Panc1 (cell line): ENCODE measurements around the gene EHMT2. TPM values are rescaled to one million over a fixed set of nuclear protein-coding genes. Genes with fewer than 3 reads are reported as not detected.

Source experiments
- ATAC-seq: fragments of 200-7000 bp; cut with Tn5 transposase; 2 replicates; pipeline ENCODE4 v1.9.1; 2020; ENCODE audit warnings: mild to moderate bottlenecking, moderate library complexity
- BruUV-seq: library from RNA; stranded (reverse); fragments of 400-500 nt; replicated peaks from 2 replicates; lab custom pipeline; 2021; lab: Mats Ljungman, UMichigan
- CTCF ChIA-PET: fragments of 300-600 bp; sonication (Branson Sonifier 250); formaldehyde crosslinking; loops from one replicate; lab custom pipeline; 2022; ENCODE audit warnings: antibody characterized with exemption; lab: Charles Lee
- POLR2A ChIA-PET: fragments of 300-600 bp; sonication (Branson Sonifier 250); formaldehyde crosslinking; loops from one replicate; lab custom pipeline; 2022; ENCODE audit warnings: antibody characterized with exemption; lab: Charles Lee
- DNase-seq: peaks from one replicate; pipeline ENCODE4 v3.0.0-alpha.2; 2010; ENCODE audit warnings: low read depth, low spot score
- H3K27ac ChIP-seq: 2 replicates; pipeline ENCODE4 v1.5.1; 2011; ENCODE audit warnings: mild to moderate bottlenecking, low read length, inconsistent platforms
- H3K27me3 ChIP-seq: fragments of 200-500 bp; sonication (Bioruptor generic); 2 replicates; pipeline ENCODE4 v1.6.0; 2014; ENCODE audit warnings: low read length, inconsistent platforms; ENCODE audit not compliant: control insufficient read depth, insufficient read depth
- H3K36me3 ChIP-seq: fragments of 200-500 bp; sonication (Bioruptor generic); 2 replicates; pipeline ENCODE4 v1.5.1; 2014; ENCODE audit warnings: inconsistent platforms, mild to moderate bottlenecking, low read length, moderate library complexity; ENCODE audit not compliant: control insufficient read depth, insufficient read depth
- H3K4me1 ChIP-seq: 2 replicates; pipeline ENCODE4 v1.5.1; 2011; ENCODE audit warnings: inconsistent platforms, mild to moderate bottlenecking, low read length, moderate library complexity; ENCODE audit not compliant: control insufficient read depth, insufficient read depth
- H3K4me3 ChIP-seq, 2 experiments: 2 replicates each; pipeline ENCODE4 v1.5.1; 2011 to 2012; ENCODE audit warnings: low read depth in 2 of 2, low read length in 2 of 2, mild to moderate bottlenecking in 2 of 2, inconsistent platforms in 1 of 2, moderate library complexity in 1 of 2
- H3K9me3 ChIP-seq: fragments of 200-500 bp; sonication (Bioruptor generic); 2 replicates; pipeline ENCODE4 v1.5.1; 2014; ENCODE audit warnings: low read depth, mild to moderate bottlenecking, inconsistent platforms, low read length, moderate library complexity; ENCODE audit not compliant: control insufficient read depth, insufficient read depth
- POLR2AphosphoS5 ChIP-seq: IDR thresholded peaks from 2 replicates; pipeline ENCODE4 v1.6.1; 2012; ENCODE audit warnings: mild to moderate bottlenecking, low read depth, low read length, moderate library complexity
- SIN3A ChIP-seq: IDR thresholded peaks from 2 replicates; pipeline ENCODE4 v1.6.1; 2012; ENCODE audit warnings: low read depth, mild to moderate bottlenecking, low read length, moderate library complexity, borderline replicate concordance; ENCODE audit not compliant: insufficient read depth
- TCF7L2 ChIP-seq: IDR thresholded peaks from 2 replicates; pipeline ENCODE4 v1.6.1; 2011; ENCODE audit warnings: mild to moderate bottlenecking, low read depth, low read length, inconsistent platforms
- in situ Hi-C: cut with HindIII; loops from 2 replicates; pipeline ENCODE4 v1.10.0; 2016; ENCODE audit warnings: low sequenced_read_pairs, low pct_unique_long_range_greater_than_20kb
- intact Hi-C: fragments of 100-400 bp; cut with micrococcal nuclease; formaldehyde crosslinking; loops from one replicate; pipeline ENCODE4 v1.10.0; 2022; ENCODE audit not compliant: unreplicated experiment
- total RNA-seq: library from RNA; stranded (reverse); gene quantifications from one replicate; pipeline ENCODE4 v1.2.1, GENCODE V29; 2021; ENCODE audit not compliant: unreplicated experiment
- TF ChIP-seq, protein P1 (sequence below), 2 experiments: IDR thresholded peaks; 2 replicates each; pipeline ENCODE4 v1.6.1; 2011 to 2012; ENCODE audit warnings: low read depth in 2 of 2, control low read depth in 1 of 2, low read length in 1 of 2, mild to moderate bottlenecking in 1 of 2, moderate library complexity in 1 of 2; ENCODE audit not compliant: insufficient read depth in 1 of 2
- TF ChIP-seq, protein P2 (sequence below): fragments of 450-650 bp; IDR thresholded peaks from 2 replicates; pipeline ENCODE4 v1.5.1; 2017; ENCODE audit warnings: mild to moderate bottlenecking

The EHMT2 gene
- total RNA-seq, 1 experiment from 2014 or later, result 60.4 TPM

DNA sequence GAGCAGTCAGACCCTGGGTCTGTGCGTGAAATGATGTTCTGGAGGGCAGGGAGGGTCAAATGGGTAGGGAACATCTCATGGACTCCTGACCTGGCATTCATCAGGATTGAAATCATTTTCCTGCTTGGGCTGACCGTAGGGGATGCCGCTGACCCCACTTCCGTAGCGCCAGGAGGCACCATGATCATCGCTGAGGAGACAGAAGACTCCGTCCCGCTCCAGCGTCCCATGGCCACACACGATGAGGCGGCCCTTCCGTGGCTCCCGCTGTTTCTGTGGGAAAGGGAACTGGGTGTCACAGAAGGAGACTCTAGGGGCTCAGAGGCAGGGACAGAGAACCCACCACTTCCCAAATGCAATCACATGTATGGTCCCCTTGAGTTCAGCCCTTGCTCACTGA lies 37.1 kb downstream of the EHMT2 start:
- no peak for ATAC-seq
- H3K4me1 ChIP-seq, result peaks cover 17% of the 10 kb centered on the region
- in situ Hi-C loops, result no loop called here
- DNase-seq, result no peak
- no peaks in the 10 kb centered on the region for H3K27me3 ChIP-seq
- BruUV-seq, result no TSS peak
- H3K9me3 ChIP-seq, result no peaks in the 10 kb centered on the region
- H3K4me3 ChIP-seq, result no peak overlapping the region
- intact Hi-C loops, result no loop called here
- CTCF ChIA-PET, result no interaction called here
- POLR2A ChIA-PET, result no interaction called here
- TF ChIP-seq, protein P1, sequence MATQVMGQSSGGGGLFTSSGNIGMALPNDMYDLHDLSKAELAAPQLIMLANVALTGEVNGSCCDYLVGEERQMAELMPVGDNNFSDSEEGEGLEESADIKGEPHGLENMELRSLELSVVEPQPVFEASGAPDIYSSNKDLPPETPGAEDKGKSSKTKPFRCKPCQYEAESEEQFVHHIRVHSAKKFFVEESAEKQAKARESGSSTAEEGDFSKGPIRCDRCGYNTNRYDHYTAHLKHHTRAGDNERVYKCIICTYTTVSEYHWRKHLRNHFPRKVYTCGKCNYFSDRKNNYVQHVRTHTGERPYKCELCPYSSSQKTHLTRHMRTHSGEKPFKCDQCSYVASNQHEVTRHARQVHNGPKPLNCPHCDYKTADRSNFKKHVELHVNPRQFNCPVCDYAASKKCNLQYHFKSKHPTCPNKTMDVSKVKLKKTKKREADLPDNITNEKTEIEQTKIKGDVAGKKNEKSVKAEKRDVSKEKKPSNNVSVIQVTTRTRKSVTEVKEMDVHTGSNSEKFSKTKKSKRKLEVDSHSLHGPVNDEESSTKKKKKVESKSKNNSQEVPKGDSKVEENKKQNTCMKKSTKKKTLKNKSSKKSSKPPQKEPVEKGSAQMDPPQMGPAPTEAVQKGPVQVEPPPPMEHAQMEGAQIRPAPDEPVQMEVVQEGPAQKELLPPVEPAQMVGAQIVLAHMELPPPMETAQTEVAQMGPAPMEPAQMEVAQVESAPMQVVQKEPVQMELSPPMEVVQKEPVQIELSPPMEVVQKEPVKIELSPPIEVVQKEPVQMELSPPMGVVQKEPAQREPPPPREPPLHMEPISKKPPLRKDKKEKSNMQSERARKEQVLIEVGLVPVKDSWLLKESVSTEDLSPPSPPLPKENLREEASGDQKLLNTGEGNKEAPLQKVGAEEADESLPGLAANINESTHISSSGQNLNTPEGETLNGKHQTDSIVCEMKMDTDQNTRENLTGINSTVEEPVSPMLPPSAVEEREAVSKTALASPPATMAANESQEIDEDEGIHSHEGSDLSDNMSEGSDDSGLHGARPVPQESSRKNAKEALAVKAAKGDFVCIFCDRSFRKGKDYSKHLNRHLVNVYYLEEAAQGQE (IDR thresholded peaks at IDR 0.05; ENCODE audit: insufficient read depth in 1 of 2, low read depth in 2 of 2, low read length in 1 of 2), result no peak
- TF ChIP-seq POLR2AphosphoS5 (no peak), TCF7L2 (no peak), SIN3A (no peak)
- TF ChIP-seq, protein P2, sequence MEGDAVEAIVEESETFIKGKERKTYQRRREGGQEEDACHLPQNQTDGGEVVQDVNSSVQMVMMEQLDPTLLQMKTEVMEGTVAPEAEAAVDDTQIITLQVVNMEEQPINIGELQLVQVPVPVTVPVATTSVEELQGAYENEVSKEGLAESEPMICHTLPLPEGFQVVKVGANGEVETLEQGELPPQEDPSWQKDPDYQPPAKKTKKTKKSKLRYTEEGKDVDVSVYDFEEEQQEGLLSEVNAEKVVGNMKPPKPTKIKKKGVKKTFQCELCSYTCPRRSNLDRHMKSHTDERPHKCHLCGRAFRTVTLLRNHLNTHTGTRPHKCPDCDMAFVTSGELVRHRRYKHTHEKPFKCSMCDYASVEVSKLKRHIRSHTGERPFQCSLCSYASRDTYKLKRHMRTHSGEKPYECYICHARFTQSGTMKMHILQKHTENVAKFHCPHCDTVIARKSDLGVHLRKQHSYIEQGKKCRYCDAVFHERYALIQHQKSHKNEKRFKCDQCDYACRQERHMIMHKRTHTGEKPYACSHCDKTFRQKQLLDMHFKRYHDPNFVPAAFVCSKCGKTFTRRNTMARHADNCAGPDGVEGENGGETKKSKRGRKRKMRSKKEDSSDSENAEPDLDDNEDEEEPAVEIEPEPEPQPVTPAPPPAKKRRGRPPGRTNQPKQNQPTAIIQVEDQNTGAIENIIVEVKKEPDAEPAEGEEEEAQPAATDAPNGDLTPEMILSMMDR, result no peak
- H3K36me3 ChIP-seq, result no peaks in the 10 kb centered on the region; the same call in 1 of the 2 replicates
- H3K27ac ChIP-seq, result no peak overlapping the region

DNA sequence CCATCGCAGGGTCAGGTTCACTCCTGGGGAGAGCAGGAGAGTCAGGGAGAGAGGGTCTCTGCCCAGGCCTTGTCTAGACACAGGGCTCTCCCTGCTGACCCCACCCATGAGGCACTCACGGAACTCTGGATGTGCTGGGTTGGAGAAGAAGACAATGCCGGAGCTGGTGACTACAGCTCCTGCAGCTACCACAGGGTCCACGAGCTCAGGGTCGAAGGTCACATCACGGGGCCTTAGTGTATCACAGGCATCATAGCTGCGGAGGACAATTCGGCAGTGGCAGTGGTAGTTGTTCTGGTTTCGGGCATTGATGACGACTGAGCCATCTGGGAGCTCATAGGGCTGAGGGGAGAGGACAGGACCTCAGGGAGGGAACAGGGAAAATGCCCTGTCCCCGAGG lies 37.6 kb downstream of the EHMT2 start:
- DNase-seq, result no peak
- in situ Hi-C loops, result no loop called here
- no peaks in the 10 kb centered on the region for H3K9me3 ChIP-seq
- H3K4me1 ChIP-seq, result peaks cover 13% of the 10 kb centered on the region
- no peak overlapping the region for H3K27ac ChIP-seq
- TF ChIP-seq, protein P2, result no peak
- TF ChIP-seq TCF7L2, result no peak
- TF ChIP-seq POLR2AphosphoS5, result no peak
- TF ChIP-seq, protein P1 (IDR thresholded peaks at IDR 0.05; ENCODE audit: insufficient read depth in 1 of 2, low read depth in 2 of 2, low read length in 1 of 2), result no peak
- TF ChIP-seq SIN3A, result no peak
- H3K36me3 ChIP-seq, result no peaks in the 10 kb centered on the region; the same call in 1 of the 2 replicates
- POLR2A ChIA-PET, result no interaction called here
- H3K4me3 ChIP-seq, result no peak overlapping the region
- ATAC-seq, result no peak
- CTCF ChIA-PET, result no interaction called here
- no peaks in the 10 kb centered on the region for H3K27me3 ChIP-seq
- no TSS peak for BruUV-seq
- intact Hi-C loops, result no loop called here
